Kidney (tissue), 14 donors: ENCODE results near the gene MS4A6A. TPM values are rescaled to one million over a fixed set of nuclear protein-coding genes. Genes with fewer than 3 reads are reported as not detected.
A peak's percentile ranks its signal among the peaks of the same experiment; 100 is the strongest.

Experiments
- DNase-seq, 5 donors: peaks; one replicate each; pipeline ENCODE4 v3.0.0-alpha.2; 2013 to 2020
- FAIRE-seq: peaks from 2 replicates; lab custom pipeline; 2012; peaks lifted over from hg19 to GRCh38; lab: Jason Lieb, UNC
- H3K27ac ChIP-seq, 2 donors: one replicate each; pipeline ENCODE4 v1.7.0; 2013; ENCODE audit warnings: low read depth in 2 of 2, low read length in 2 of 2, inconsistent platforms in 1 of 2
- H3K27me3 ChIP-seq: one replicate; pipeline ENCODE4 v1.7.1; 2013; ENCODE audit warnings: low read length, inconsistent platforms; ENCODE audit not compliant: control insufficient read depth, insufficient read depth
- H3K36me3 ChIP-seq, 3 donors: one replicate each; pipeline versions ENCODE4 v1.7.0 to v1.7.1; 2013; ENCODE audit warnings: low read length in 3 of 3, control low read depth in 1 of 3, inconsistent platforms in 1 of 3; ENCODE audit not compliant: insufficient read depth in 3 of 3, control insufficient read depth in 2 of 3
- H3K4me1 ChIP-seq, 3 donors: one replicate each; pipeline versions ENCODE4 v1.7.0 to v1.7.1; 2013; ENCODE audit warnings: low read length in 3 of 3, inconsistent platforms in 1 of 3, low read depth in 1 of 3; ENCODE audit not compliant: control insufficient read depth in 2 of 3, insufficient read depth in 2 of 3
- H3K4me3 ChIP-seq, 3 donors: one replicate each; pipeline versions ENCODE4 v1.7.0 to v1.8.1; 2013; ENCODE audit warnings: low read length in 3 of 3, control low read depth in 1 of 3, inconsistent platforms in 1 of 3
- H3K9ac ChIP-seq, 3 donors: one replicate each; pipeline versions ENCODE4 v1.7.0 to v1.7.1; 2013; ENCODE audit warnings: low read length in 3 of 3, control low read depth in 1 of 3, inconsistent platforms in 1 of 3
- H3K9me3 ChIP-seq, 3 donors: one replicate each; pipeline versions ENCODE4 v1.7.0 to v1.7.1; 2013; ENCODE audit warnings: low read length in 3 of 3, control low read depth in 1 of 3, inconsistent platforms in 1 of 3; ENCODE audit not compliant: control insufficient read depth in 2 of 3, insufficient read depth in 1 of 3
- intact Hi-C: fragments of 100-400 bp; cut with DNase I; formaldehyde crosslinking; loops from one replicate; pipeline ENCODE4 v1.11.1; 2022
- microRNA-seq: library from miRNA; unstranded; fragments of <30 nt; microRNA quantifications from one replicate; pipeline ENCODE4 v1.2.0, GENCODE V29; 2020
- polyA plus RNA-seq: library from polyadenylated mRNA; stranded (reverse); fragments of 350-450 nt; fragmentation: Illumina TruSeq; extraction: RNeasy Lipid Tissue Mini Kit (QIAGEN cat#74804); gene quantifications from one replicate; pipeline ENCODE4 v1.2.3, GENCODE V29; 2014; ENCODE audit warnings: low read depth, low replicate concordance; ENCODE audit not compliant: insufficient read depth
- total RNA-seq: library from RNA; stranded (reverse); fragmentation: NEBNext Ultra II Directional; extraction: Animal tissue kit (Norgen Biotek cat#: 25700); gene quantifications from one replicate; pipeline ENCODE4 v1.2.1, GENCODE V29; 2021
- TF ChIP-seq, protein P1 (sequence below): IDR thresholded peaks from 3 replicates; pipeline ENCODE4 v1.5.1; 2012; ENCODE audit warnings: mild to moderate bottlenecking, moderate library complexity, borderline replicate concordance; ENCODE audit not compliant: insufficient read depth; ENCODE audit errors: extremely low read depth
- donor health status: control.
- donor health status: control.
- donor health status: control.
- donor health status: control.
- donor health status: control.
- donor health status: DM: yes; HTN: yes; CAD: no.
- donor health status: Normal renal cell carcinoma (clear cell type).

MS4A6A gene
- total and polyA plus RNA-seq, 2 donors from 2014 or later: 16.7 to 145 TPM

DNA sequence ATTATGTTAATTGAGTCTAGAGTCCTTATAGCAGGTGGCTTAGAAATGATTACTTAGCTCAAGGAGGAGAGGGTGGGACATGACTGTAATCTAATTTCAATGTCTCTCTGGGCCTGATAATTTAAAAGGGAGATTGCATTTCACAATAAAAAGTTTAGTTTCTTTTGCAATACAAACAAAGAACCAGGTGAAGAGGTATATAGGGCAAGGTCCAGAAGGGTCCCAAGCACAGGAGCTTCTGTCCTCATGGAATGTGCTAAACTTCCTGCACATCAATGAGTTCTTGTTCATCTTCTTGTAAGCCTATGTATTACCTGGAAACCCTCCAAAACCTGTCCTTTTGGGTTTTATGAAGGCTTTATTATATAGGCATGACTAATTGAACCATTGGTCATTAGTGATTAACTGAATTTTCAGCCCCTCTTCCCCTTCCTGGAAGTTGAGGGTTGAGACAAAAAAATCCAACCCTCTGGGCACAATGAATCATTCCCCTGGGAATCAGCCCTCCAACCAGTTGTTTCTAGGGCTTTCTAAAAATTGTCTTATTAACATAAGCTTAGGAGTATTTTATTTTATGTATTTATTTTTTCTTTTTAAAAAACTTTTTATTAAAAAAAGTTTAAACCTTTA is 56.8 kb downstream of the MS4A6A start:
- TF ChIP-seq, protein P1, sequence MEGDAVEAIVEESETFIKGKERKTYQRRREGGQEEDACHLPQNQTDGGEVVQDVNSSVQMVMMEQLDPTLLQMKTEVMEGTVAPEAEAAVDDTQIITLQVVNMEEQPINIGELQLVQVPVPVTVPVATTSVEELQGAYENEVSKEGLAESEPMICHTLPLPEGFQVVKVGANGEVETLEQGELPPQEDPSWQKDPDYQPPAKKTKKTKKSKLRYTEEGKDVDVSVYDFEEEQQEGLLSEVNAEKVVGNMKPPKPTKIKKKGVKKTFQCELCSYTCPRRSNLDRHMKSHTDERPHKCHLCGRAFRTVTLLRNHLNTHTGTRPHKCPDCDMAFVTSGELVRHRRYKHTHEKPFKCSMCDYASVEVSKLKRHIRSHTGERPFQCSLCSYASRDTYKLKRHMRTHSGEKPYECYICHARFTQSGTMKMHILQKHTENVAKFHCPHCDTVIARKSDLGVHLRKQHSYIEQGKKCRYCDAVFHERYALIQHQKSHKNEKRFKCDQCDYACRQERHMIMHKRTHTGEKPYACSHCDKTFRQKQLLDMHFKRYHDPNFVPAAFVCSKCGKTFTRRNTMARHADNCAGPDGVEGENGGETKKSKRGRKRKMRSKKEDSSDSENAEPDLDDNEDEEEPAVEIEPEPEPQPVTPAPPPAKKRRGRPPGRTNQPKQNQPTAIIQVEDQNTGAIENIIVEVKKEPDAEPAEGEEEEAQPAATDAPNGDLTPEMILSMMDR: no peak
- FAIRE-seq: peak; percentile 15
- Histone ChIP-seq H3K9ac (no peak overlapping the region), H3K27me3 (no peaks in the 10 kb centered on the region), H3K4me3 (no peak overlapping the region), H3K9me3 (no peaks in the 10 kb centered on the region), H3K36me3 (no peaks in the 10 kb centered on the region), H3K4me1 (no peaks in the 10 kb centered on the region), H3K27ac (no peak overlapping the region)
- DNase-seq: no peak
- intact Hi-C loops: no loop called here

DNA sequence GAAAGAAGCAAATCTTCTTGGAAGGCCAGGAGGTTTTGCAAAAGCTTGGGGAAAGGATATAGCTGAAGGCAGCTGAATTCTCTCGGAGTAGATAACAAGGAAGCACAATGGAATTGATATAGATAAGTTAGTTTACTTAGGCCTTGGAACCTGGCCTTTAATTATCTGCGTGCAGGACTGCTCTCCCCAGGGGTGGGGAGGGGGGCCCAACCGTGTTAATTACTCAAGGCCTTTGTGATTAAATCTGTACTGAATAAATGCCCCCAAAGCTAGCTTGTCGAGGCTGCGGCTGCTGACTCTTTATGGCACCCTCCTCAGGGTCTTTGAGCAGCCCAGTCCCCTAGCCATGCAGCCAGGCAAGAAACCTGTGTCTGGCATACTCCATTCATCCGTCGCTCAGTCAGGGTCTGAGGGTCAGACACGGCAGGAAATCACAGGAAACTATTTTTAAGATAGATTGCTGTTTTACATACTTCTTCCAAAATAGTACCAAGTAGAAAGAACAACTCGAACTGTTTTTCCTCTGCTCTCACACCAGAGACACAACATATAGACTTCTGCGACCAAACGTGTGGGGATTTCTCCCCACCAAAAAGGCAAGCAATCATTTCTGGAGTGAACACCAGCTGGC is 58.0 kb downstream of the MS4A6A start:
- intact Hi-C loops: no loop called here
- Histone ChIP-seq H3K4me1 (no peaks in the 10 kb centered on the region), H3K27me3 (no peaks in the 10 kb centered on the region), H3K4me3 (no peak overlapping the region), H3K36me3 (no peaks in the 10 kb centered on the region), H3K9me3 (no peaks in the 10 kb centered on the region), H3K27ac (no peak overlapping the region), H3K9ac (no peak overlapping the region)
- DNase-seq (no peak), FAIRE-seq (no peak)
- TF ChIP-seq, protein P1: no peak

Small RNA genes within 50 kb of the gene (microRNA-seq; reads per million reads assigned to microRNA genes)
- not detected for gene MIR6503

Other genes starting within 250 kb of the MS4A6A start
- gene OOSP1, start 244.7 kb downstream of the MS4A6A start, total RNA-seq: not detected
- not detected for gene OOSP1, start 244.7 kb downstream of the MS4A6A start, polyA plus RNA-seq
- not detected for gene OOSP4A, start 219.1 kb downstream of the MS4A6A start, total RNA-seq
- gene OOSP4A, start 219.1 kb downstream of the MS4A6A start, polyA plus RNA-seq: not detected
- gene OOSP4B, start 165.9 kb downstream of the MS4A6A start, total RNA-seq: not detected
- gene OOSP4B, start 165.9 kb downstream of the MS4A6A start, polyA plus RNA-seq: not detected
- not detected for gene OOSP2, start 142.7 kb downstream of the MS4A6A start, total RNA-seq
- not detected for gene OOSP2, start 142.7 kb downstream of the MS4A6A start, polyA plus RNA-seq
- not detected for gene MS4A3, start 126.4 kb downstream of the MS4A6A start, total RNA-seq
- gene MS4A3, start 126.4 kb downstream of the MS4A6A start, polyA plus RNA-seq: not detected
- 9.1 TPM for gene MS4A2, start 94.4 kb downstream of the MS4A6A start, total RNA-seq
- gene MS4A2, start 94.4 kb downstream of the MS4A6A start, polyA plus RNA-seq: not detected
- 9.4 TPM for gene MS4A4E, start 60.1 kb upstream of the MS4A6A start, total RNA-seq
- gene MS4A4E, start 60.1 kb upstream of the MS4A6A start, polyA plus RNA-seq: not detected
- 49.7 TPM for gene MS4A4A, start 97.6 kb upstream of the MS4A6A start, total RNA-seq
- 6.3 TPM for gene MS4A4A, start 97.6 kb upstream of the MS4A6A start, polyA plus RNA-seq
- gene MS4A6E, start 144.2 kb upstream of the MS4A6A start, total RNA-seq: 0.38 TPM
- not detected for gene MS4A6E, start 144.2 kb upstream of the MS4A6A start, polyA plus RNA-seq
- gene MS4A7, start 195.4 kb upstream of the MS4A6A start, total RNA-seq: 47.6 TPM
- gene MS4A7, start 195.4 kb upstream of the MS4A6A start, polyA plus RNA-seq: 7.0 TPM
- gene MS4A14, start 213.4 kb upstream of the MS4A6A start, total RNA-seq: 2.1 TPM
- 0.34 TPM for gene MS4A14, start 213.4 kb upstream of the MS4A6A start, polyA plus RNA-seq
- gene MS4A5, start 246.5 kb upstream of the MS4A6A start, total RNA-seq: not detected
- not detected for gene MS4A5, start 246.5 kb upstream of the MS4A6A start, polyA plus RNA-seq